Naive B cell (primary cell): ENCODE results near the gene RBMXL2. TPM values are rescaled to one million over a fixed set of nuclear protein-coding genes. Genes with fewer than 3 reads are reported as not detected.

Experiments used
- ATAC-seq, 2 donors: fragments of 150-1000 bp; cut with Tn5 transposase; 2 replicates each; pipeline ENCODE4 v1.10.0; 2021; ENCODE audit warnings: low read depth in 2 of 2, mild to moderate bottlenecking in 2 of 2, moderate library complexity in 2 of 2
- DNase-seq: peaks from one replicate; pipeline ENCODE4 v3.0.0; 2022
- H3K27ac Mint-ChIP-seq, 6 donors: one replicate each; pipeline ENCODE4 v1.8.0; 2020 to 2022; ENCODE audit warnings: mild to moderate bottlenecking in 6 of 6, mixed read lengths in 6 of 6, moderate library complexity in 5 of 6, inconsistent platforms in 2 of 6
- H3K27me3 Mint-ChIP-seq, 3 donors: one replicate each; pipeline ENCODE4 v1.8.0; 2021 to 2022; ENCODE audit warnings: mixed read lengths in 3 of 3, mild to moderate bottlenecking in 1 of 3
- H3K36me3 Mint-ChIP-seq, 2 donors: one replicate each; pipeline ENCODE4 v1.8.0; 2020 to 2022; ENCODE audit warnings: mixed read lengths in 2 of 2, inconsistent platforms in 1 of 2, mild to moderate bottlenecking in 1 of 2
- H3K4me1 Mint-ChIP-seq, 3 donors: one replicate each; pipeline ENCODE4 v1.8.0; 2020 to 2022; ENCODE audit warnings: mixed read lengths in 3 of 3, inconsistent platforms in 1 of 3, mild to moderate bottlenecking in 1 of 3, moderate library complexity in 1 of 3
- H3K4me3 Mint-ChIP-seq, 8 donors: one replicate each; pipeline ENCODE4 v1.8.0; 2020 to 2022; ENCODE audit warnings: mild to moderate bottlenecking in 8 of 8, mixed read lengths in 8 of 8, moderate library complexity in 8 of 8, inconsistent platforms in 2 of 8
- H3K9me3 Mint-ChIP-seq, 7 donors: one replicate each; pipeline ENCODE4 v1.8.0; 2020 to 2022; ENCODE audit warnings: mixed read lengths in 7 of 7, mild to moderate bottlenecking in 5 of 7, inconsistent platforms in 2 of 7, moderate library complexity in 1 of 7
- polyA plus RNA-seq, 6 donors: library from polyadenylated mRNA; unstranded; fragments of 300-500 nt; fragmentation: Illumina TruSeq; gene quantifications; one replicate each; pipeline ENCODE4 v1.2.3, GENCODE V29; 2021; ENCODE audit warnings: low read depth in 6 of 6

The RBMXL2 gene
- polyA plus RNA-seq, 6 donors from 2014 or later, result not detected

DNA sequence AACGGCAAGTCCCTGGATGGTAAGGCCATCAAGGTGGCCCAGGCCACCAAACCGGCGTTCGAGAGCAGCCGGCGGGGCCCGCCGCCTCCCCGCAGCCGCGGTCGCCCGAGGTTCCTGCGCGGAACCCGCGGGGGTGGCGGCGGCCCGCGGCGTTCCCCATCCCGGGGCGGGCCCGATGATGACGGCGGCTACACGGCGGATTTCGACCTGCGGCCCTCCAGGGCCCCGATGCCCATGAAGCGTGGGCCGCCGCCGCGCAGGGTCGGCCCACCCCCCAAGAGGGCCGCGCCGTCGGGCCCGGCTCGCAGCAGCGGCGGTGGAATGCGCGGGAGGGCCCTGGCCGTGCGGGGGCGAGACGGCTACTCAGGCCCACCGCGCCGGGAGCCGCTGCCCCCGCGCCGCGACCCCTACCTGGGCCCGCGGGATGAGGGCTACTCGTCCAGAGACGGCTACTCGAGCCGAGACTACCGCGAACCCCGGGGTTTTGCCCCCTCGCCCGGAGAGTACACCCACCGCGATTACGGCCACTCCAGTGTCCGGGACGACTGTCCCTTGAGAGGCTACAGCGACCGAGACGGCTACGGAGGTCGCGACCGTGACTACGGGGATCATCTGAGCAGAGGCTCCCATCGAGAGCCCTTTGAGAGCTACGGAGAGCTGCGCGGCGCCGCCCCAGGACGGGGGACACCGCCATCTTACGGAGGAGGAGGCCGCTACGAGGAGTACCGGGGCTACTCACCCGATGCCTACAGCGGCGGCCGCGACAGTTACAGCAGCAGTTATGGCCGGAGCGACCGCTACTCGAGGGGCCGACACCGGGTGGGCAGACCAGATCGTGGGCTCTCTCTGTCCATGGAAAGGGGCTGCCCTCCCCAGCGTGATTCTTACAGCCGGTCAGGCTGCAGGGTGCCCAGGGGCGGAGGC lies 792 bp downstream of the RBMXL2 start:
- Mint-ChIP-seq H3K4me1 (no peaks in the 10 kb centered on the region), H3K4me3 (no peak overlapping the region), H3K27me3 (peaks cover 29 to 30% (median 29%) of the 10 kb centered on the region in 3 donors), H3K9me3 (no peaks in the 10 kb centered on the region), H3K27ac (no peak overlapping the region), H3K36me3 (no peaks in the 10 kb centered on the region)
- DNase-seq, result no peak
- no peak for ATAC-seq

DNA sequence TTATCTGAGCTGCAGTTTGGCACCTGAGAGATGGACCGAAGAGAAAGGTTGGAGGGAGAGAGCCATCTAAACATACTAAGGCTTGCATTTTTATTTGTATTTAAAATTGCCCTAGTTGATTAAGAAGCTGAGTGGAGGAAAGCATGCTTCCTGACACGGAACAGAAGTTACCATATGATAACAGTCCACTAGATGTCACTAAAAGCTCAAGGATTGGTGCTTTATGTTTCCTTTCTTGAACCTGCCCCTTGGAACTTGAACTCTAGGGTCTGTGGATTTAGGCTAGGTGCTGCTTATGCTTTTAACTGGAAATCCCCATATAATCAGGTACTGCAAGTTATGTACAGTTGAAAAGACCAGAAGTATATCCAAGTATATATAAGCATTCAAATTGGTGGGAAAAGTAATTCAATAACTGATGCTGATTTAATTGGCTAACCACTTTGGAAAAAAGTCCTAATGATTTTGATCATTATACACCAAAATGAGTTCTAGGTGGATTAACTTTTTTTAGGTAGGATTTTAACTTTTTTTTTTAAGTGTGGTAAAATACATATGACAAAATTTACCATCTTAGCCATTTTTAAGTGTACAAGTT lies 9.5 kb downstream of the RBMXL2 start:
- H3K27ac Mint-ChIP-seq, result no peak overlapping the region
- peaks cover 33 to 38% (median 34%) of the 10 kb centered on the region in 3 donors for H3K27me3 Mint-ChIP-seq
- DNase-seq, result peak; percentile 30
- no peaks in the 10 kb centered on the region for H3K36me3 Mint-ChIP-seq
- no peak overlapping the region for H3K4me3 Mint-ChIP-seq
- H3K4me1 Mint-ChIP-seq, result no peaks in the 10 kb centered on the region
- no peaks in the 10 kb centered on the region for H3K9me3 Mint-ChIP-seq
- peak; percentile 69 to 72 for ATAC-seq

DNA sequence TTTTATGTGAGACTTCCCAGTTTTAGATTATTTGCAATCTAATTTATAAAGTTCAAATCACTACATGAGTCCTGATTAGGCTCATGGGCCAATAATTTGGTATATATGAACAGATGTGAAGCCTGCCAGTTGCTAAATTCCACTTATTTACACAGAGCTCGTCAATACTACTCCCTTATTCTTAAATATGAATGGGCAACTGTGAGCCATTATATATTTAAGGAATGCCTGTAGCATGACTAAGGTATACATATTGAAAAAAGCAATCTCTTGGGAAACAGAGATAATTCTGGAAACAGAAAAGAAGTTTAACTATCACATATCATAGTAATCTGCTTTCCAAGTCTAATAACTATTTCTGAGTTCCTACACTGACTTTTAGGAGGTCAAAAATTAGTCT lies 27.0 kb downstream of the RBMXL2 start:
- peaks cover 10 to 32% (median 18%) of the 10 kb centered on the region in 3 donors for H3K27me3 Mint-ChIP-seq
- no peak overlapping the region for H3K27ac Mint-ChIP-seq
- H3K36me3 Mint-ChIP-seq, result no peaks in the 10 kb centered on the region
- H3K4me3 Mint-ChIP-seq, result no peak overlapping the region
- no peaks in the 10 kb centered on the region for H3K9me3 Mint-ChIP-seq
- H3K4me1 Mint-ChIP-seq, result no peaks in the 10 kb centered on the region
- DNase-seq (no peak), ATAC-seq (no peak)

DNA sequence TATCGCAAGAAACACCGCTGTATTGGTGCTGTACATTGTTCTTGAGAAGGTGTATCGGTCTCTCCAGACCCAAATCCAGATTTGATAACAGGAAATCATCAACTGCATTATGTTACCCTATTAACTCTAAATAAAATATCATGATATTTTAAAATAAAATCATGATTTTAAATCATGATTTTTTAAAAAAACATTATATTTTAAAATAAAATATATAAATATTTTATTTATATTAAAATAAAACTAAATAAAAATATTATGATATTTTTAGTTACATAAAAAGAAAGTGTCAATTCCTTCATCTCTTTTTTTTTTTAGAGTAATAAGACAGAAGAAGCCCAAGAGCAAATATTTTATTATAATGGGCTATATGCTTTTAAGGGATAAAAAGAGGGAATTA lies 27.6 kb downstream of the RBMXL2 start:
- no peak for ATAC-seq
- H3K4me3 Mint-ChIP-seq, result no peak overlapping the region

DNA sequence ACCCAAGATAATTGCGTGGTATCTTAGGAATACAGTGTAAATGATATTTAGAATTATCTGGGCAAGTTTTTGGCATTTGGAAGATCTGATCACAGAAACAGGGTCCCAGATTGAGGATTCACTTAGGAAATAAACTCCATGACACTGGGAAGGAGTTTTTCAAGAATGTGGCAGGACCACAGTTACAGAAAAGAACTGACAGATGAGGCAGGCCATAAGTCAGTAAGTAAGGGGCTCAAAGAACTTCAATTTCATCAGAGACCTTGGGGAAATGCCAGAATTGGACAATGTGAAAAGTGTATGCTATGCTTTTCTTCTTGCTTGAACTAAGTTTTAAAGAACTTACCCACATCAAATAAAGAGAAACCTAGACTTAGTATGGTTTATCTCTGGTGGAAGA lies 49.3 kb downstream of the RBMXL2 start:
- DNase-seq (no peak), ATAC-seq (no peak)
- no peak overlapping the region for H3K4me3 Mint-ChIP-seq

More for the DNA sequence above, 27.6 kb downstream of the RBMXL2 start:
- Mint-ChIP-seq H3K36me3 (no peaks in the 10 kb centered on the region), H3K9me3 (no peaks in the 10 kb centered on the region), H3K27ac (no peak overlapping the region), H3K4me1 (no peaks in the 10 kb centered on the region), H3K27me3 (peaks cover 10 to 33% (median 23%) of the 10 kb centered on the region in 3 donors)
- DNase-seq, result no peak

More for the DNA sequence above, 49.3 kb downstream of the RBMXL2 start:
- H3K4me1 Mint-ChIP-seq, result no peaks in the 10 kb centered on the region
- H3K9me3 Mint-ChIP-seq, result peaks cover 0 to 8% (median 0%) of the 10 kb centered on the region in 7 donors
- peaks cover 24 to 51% (median 39%) of the 10 kb centered on the region in 3 donors for H3K27me3 Mint-ChIP-seq
- H3K36me3 Mint-ChIP-seq, result no peaks in the 10 kb centered on the region
- H3K27ac Mint-ChIP-seq, result no peak overlapping the region

Other genes with a start within 250 kb of the RBMXL2 start
- not detected for gene OR10A5, start 243.3 kb upstream of the RBMXL2 start, polyA plus RNA-seq
- gene OR10A2, start 225.9 kb upstream of the RBMXL2 start, polyA plus RNA-seq, result not detected
- gene OR10A4, start 212.4 kb upstream of the RBMXL2 start, polyA plus RNA-seq, result not detected
- gene OR2D2, start 196.5 kb upstream of the RBMXL2 start, polyA plus RNA-seq, result not detected
- not detected for gene OR2D3, start 168.0 kb upstream of the RBMXL2 start, polyA plus RNA-seq
- gene ZNF215, start 162.6 kb upstream of the RBMXL2 start, polyA plus RNA-seq, result under 1 TPM in 3 of 6 donors, not detected in 3; 0.17 to 0.47 (median 0.23) TPM
- not detected for gene ZNF214, start 68.7 kb upstream of the RBMXL2 start, polyA plus RNA-seq
- not detected for gene NLRP14, start 68.5 kb upstream of the RBMXL2 start, polyA plus RNA-seq
- gene SYT9, start 162.9 kb downstream of the RBMXL2 start, polyA plus RNA-seq, result not detected